Measurements from ENCODE around the gene EPB41. TPM values are rescaled to one million over a fixed set of nuclear protein-coding genes. Genes with fewer than 3 reads are reported as not detected.

EPB41 gene
- total and polyA plus RNA-seq, 9 of the 15 experiments (the other 6 are each of a cell fraction or from before 2014, with no cell fraction given), result 3.7 to 213 (median 141) TPM

GRCh38 chr1:28882009-28882628 is 32.2 kb upstream of the EPB41 start (continued):
- no peak for TF ChIP-seq RBM34 (IDR thresholded peaks at IDR 0.05; ENCODE audit: borderline replicate concordance, insufficient read depth, low read length)
- no peak for TF ChIP-seq WHSC1 (IDR thresholded peaks at IDR 0.05; ENCODE audit: low read length)
- no peak for TF ChIP-seq ZNF174 (CRISPR knock-in tag; IDR thresholded peaks at IDR 0.05)
- no peak for TF ChIP-seq PCBP1 (IDR thresholded peaks at IDR 0.05; ENCODE audit: low read depth, low read length, poor library complexity, severe bottlenecking)
- no peak for TF ChIP-seq NFE2L1 (tag; IDR thresholded peaks at IDR 0.05; ENCODE audit: borderline replicate concordance, low read depth)
- TF ChIP-seq CHD1 (IDR thresholded peaks at IDR 0.05; ENCODE audit: low read length), result no peak
- TF ChIP-seq TRIM24 (IDR thresholded peaks at IDR 0.05), result peak; percentile 76 to 84
- no peak for TF ChIP-seq CBX2 (IDR thresholded peaks at IDR 0.05; ENCODE audit: insufficient read depth, low read length, poor library complexity, severe bottlenecking)
- peak; percentile 89 for TF ChIP-seq TOE1 (IDR thresholded peaks at IDR 0.05; ENCODE audit: borderline replicate concordance)
- no peak for TF ChIP-seq TOE1 (CRISPR knock-in tag; IDR thresholded peaks at IDR 0.05; ENCODE audit: borderline replicate concordance, low read depth)
- TF ChIP-seq SP2 (IDR thresholded peaks at IDR 0.05; ENCODE audit: extremely low read depth, low read depth, low read length, poor library complexity, severe bottlenecking), result no peak
- no peak for TF ChIP-seq ZNF584 (CRISPR knock-in tag; IDR thresholded peaks at IDR 0.05; ENCODE audit: low read depth)
- no peak for TF ChIP-seq ZNF121 (CRISPR knock-in tag; conservative IDR thresholded peaks at IDR 0.05)
- TF ChIP-seq POLR3A (IDR thresholded peaks at IDR 0.05; ENCODE audit: borderline replicate concordance, extremely low read depth, insufficient read depth, insufficient read length), result no peak
- TF ChIP-seq NEUROD1 (IDR thresholded peaks at IDR 0.05; ENCODE audit: borderline replicate concordance, low read depth, low read length, partially characterized antibody), result peak; percentile 61
- TF ChIP-seq USF2 (CRISPR knock-in tag; IDR thresholded peaks at IDR 0.05), result no peak
- TF ChIP-seq RBM25 (IDR thresholded peaks at IDR 0.05; ENCODE audit: low read depth, low read length, severe bottlenecking), result peak; percentile 64
- TF ChIP-seq ZBED1 (IDR thresholded peaks at IDR 0.05), result no peak
- TF ChIP-seq TCF3 (CRISPR knock-in tag; IDR thresholded peaks at IDR 0.05), result peak; percentile 81
- TF ChIP-seq MAX (CRISPR knock-in tag; IDR thresholded peaks at IDR 0.05), result 0 out of 2 replicates have a peak, but pooled peaks have one; percentile 56
- no peak for TF ChIP-seq CEBPG (CRISPR knock-in tag; IDR thresholded peaks at IDR 0.05)
- TF ChIP-seq CEBPG (tag; conservative IDR thresholded peaks at IDR 0.05 in 1 of 2, IDR thresholded peaks at IDR 0.05 in 1 of 2), result no peak
- TF ChIP-seq LEF1 (IDR thresholded peaks at IDR 0.05), result peak; percentile 49; the same call in 1 of the 2 replicates
- TF ChIP-seq TAF9B (IDR thresholded peaks at IDR 0.05; ENCODE audit: partially characterized antibody), result no peak
- no peak for TF ChIP-seq ZNF316 (IDR thresholded peaks at IDR 0.05)
- no peak for TF ChIP-seq RFX5 (IDR thresholded peaks at IDR 0.05; ENCODE audit: low read depth, low read length)
- peak; percentile 70; the same call in 1 of the 2 replicates for TF ChIP-seq TAL1 (IDR thresholded peaks at IDR 0.05)
- TF ChIP-seq TARDBP (IDR thresholded peaks at IDR 0.05), result peak; percentile 59; the same call in 1 of the 2 replicates
- TF ChIP-seq SPI1 (IDR thresholded peaks at IDR 0.05; ENCODE audit: borderline replicate concordance, low read depth, low read length), result peak; percentile 96
- peak; percentile 20 to 68; a peak in 1 of 4 replicates for TF ChIP-seq ETV6 (IDR thresholded peaks at IDR 0.05; ENCODE audit: borderline replicate concordance in 1 of 2, low read depth in 2 of 2, low read length in 1 of 2)
- no peak for TF ChIP-seq ETV6 (CRISPR knock-in tag; IDR thresholded peaks at IDR 0.05; ENCODE audit: borderline replicate concordance)
